22Rv1 (cell line): Measurements from ENCODE around the gene ZSCAN21.
A peak's percentile ranks its signal among the peaks of the same experiment; 100 is the strongest.

Source experiments
- H3K27ac ChIP-seq: fragments of 450-650 bp; 2 replicates; pipeline ENCODE4 v1.5.1; 2017
- ZFX ChIP-seq: fragments of 450-650 bp; IDR thresholded peaks from 2 replicates; pipeline ENCODE4 v1.6.1; 2017; ENCODE audit warnings: antibody characterized with exemption, borderline replicate concordance
- TF ChIP-seq, protein P1 (sequence below): fragments of 450-650 bp; IDR thresholded peaks from 2 replicates; pipeline ENCODE4 v1.5.1; 2017; ENCODE audit warnings: mild to moderate bottlenecking

ZSCAN21 gene

GRCh38 chr7:100033526-100033925 lies 16.0 kb upstream of the ZSCAN21 start:
- TF ChIP-seq ZFX, result no peak
- TF ChIP-seq, protein P1, sequence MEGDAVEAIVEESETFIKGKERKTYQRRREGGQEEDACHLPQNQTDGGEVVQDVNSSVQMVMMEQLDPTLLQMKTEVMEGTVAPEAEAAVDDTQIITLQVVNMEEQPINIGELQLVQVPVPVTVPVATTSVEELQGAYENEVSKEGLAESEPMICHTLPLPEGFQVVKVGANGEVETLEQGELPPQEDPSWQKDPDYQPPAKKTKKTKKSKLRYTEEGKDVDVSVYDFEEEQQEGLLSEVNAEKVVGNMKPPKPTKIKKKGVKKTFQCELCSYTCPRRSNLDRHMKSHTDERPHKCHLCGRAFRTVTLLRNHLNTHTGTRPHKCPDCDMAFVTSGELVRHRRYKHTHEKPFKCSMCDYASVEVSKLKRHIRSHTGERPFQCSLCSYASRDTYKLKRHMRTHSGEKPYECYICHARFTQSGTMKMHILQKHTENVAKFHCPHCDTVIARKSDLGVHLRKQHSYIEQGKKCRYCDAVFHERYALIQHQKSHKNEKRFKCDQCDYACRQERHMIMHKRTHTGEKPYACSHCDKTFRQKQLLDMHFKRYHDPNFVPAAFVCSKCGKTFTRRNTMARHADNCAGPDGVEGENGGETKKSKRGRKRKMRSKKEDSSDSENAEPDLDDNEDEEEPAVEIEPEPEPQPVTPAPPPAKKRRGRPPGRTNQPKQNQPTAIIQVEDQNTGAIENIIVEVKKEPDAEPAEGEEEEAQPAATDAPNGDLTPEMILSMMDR, result no peak
- no peak overlapping the region for H3K27ac ChIP-seq

DNA sequence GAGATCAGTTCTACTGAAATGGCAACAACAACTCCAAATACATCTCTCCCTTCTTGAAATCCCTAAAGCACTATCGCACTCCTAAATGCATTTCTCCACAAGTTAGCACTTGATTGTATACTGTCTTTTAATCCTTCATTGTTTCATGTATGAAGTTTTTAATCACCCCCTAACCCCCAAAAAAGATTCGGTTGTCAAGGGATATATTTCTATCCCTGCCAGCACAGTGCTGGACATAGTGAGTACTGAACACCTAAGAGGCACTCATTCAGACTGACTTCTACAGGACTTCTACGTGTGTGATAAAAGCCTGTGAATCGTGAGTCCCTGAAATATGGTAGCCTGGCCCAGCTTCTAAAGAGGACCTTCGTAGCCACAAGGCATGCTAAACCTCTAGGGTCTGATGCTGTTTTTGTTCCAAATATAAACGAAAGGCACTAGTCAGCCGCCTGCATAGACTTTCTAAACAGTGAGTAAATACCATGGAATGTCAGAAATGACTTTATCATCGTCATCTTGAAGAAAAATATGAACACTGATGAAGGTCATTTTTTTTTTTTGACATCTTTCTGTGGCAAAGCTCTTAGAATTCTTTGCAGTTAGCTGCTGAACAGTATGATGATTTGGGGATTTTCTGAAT lies 14.6 kb upstream of the ZSCAN21 start:
- TF ChIP-seq, protein P1, result no peak
- no peak for TF ChIP-seq ZFX
- H3K27ac ChIP-seq, result no peak overlapping the region

- H3K27ac ChIP-seq, result no peak overlapping the region
- no peak for TF ChIP-seq ZFX
- TF ChIP-seq, protein P1, result no peak
These were observed 13.7 kb upstream of the ZSCAN21 start for GRCh38 chr7:100035876-100036275.

GRCh38 chr7:100038326-100038725 lies 11.2 kb upstream of the ZSCAN21 start:
- no peak for TF ChIP-seq ZFX
- TF ChIP-seq, protein P1, result no peak
- H3K27ac ChIP-seq, result no peak overlapping the region

- H3K27ac ChIP-seq, result no peak overlapping the region
- TF ChIP-seq, protein P1, result no peak
- no peak for TF ChIP-seq ZFX
These were observed 9.0 kb upstream of the ZSCAN21 start for GRCh38 chr7:100040575-100040974.

DNA sequence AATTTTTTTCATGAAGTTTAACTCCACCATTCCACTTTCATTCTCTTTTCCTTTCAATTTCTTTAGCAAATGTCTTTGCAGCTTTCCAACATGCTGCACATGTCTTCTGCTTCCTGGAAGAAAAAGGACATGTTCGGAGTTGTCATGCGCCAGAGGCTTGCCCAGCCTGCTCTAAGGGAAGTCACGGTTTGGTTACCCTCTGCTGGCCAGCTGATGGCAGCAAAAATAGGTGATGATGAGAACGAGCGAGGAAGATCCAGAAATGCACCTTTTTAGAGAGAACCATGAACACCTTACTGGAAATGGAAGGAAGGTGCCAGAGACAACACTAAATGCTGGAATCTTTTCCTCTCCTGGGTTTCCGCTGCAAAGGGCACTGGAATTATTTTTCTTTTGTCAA lies 4.9 kb upstream of the ZSCAN21 start:
- no peak for TF ChIP-seq ZFX
- TF ChIP-seq, protein P1, result peak; percentile 60
- peak overlapping the region; percentile 25; the same call in 1 of the 2 replicates for H3K27ac ChIP-seq

DNA sequence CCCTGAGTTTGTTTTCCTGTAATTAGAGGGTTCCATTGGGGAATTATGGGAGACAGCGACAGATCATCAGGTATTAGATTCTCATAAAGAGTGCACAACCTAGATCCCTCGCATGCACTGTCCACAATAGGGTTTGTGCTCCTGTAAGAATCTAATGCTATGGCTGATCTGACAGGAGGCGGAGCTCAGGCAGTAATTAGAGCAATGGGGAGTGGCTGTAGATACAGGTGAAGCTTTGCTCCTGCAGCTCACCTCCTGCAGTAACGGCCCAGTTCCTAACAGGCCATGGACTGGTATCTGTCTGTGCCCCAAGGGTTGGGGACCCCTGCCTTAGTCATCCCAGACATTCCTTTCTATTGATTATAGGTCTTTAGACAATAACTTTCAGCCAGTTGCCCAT lies 894 bp upstream of the ZSCAN21 start:
- H3K27ac ChIP-seq, result peak overlapping the region; percentile 88; the same call in 1 of the 2 replicates

More for the DNA sequence above, 894 bp upstream of the ZSCAN21 start:
- TF ChIP-seq, protein P1, result no peak
- TF ChIP-seq ZFX, result no peak
